Vagina (tissue), 2 donors: ENCODE data around the gene APLF.

Experiments
- POLR2A ChIP-seq, 2 donors: fragments of 450-650 bp; IDR thresholded peaks; one replicate each; pipeline ENCODE4 v1.6.1; 2017; ENCODE audit warnings: antibody characterized with exemption in 2 of 2, mild to moderate bottlenecking in 2 of 2, moderate library complexity in 2 of 2
- POLR2AphosphoS5 ChIP-seq, 2 donors: sonication (generic); formaldehyde crosslinking; IDR thresholded peaks; one replicate each; pipeline ENCODE4 v1.9.0; 2017; ENCODE audit warnings: antibody characterized with exemption in 2 of 2, mild to moderate bottlenecking in 2 of 2, low read depth in 1 of 2; ENCODE audit not compliant: insufficient read depth in 1 of 2
- TF ChIP-seq, protein P1 (sequence below), 3 experiments: fragments of 450-650 bp in 2 of 3; fragments of 200-600 bp in 1 of 3; sonication (generic) in 1 of 3; IDR thresholded peaks; one replicate each; pipeline ENCODE4 v1.5.1; 2017 to 2019; ENCODE audit warnings: antibody characterized with exemption in 3 of 3, mild to moderate bottlenecking in 2 of 3, moderate library complexity in 2 of 3

DNA sequence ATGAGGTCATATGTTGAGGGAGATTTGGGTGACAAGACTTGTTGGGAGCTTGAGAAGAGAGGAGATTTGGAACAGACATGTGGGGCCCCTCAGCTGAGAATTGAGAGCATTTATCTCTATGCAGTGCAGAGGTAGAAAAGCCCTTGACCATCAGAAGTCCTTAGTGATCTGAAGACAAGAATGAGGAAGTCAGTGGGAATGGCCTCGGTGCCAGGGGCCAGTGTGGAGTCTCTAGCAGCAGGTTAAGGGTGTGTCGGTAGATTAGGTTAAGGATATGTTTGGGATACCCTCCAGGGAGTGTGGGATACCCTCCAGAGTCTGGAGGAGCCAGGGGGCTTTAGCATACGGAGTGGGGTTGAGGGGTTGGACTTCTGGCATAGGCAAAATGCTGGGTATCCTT lies 41.9 kb upstream of the APLF start:
- TF ChIP-seq, protein P1, sequence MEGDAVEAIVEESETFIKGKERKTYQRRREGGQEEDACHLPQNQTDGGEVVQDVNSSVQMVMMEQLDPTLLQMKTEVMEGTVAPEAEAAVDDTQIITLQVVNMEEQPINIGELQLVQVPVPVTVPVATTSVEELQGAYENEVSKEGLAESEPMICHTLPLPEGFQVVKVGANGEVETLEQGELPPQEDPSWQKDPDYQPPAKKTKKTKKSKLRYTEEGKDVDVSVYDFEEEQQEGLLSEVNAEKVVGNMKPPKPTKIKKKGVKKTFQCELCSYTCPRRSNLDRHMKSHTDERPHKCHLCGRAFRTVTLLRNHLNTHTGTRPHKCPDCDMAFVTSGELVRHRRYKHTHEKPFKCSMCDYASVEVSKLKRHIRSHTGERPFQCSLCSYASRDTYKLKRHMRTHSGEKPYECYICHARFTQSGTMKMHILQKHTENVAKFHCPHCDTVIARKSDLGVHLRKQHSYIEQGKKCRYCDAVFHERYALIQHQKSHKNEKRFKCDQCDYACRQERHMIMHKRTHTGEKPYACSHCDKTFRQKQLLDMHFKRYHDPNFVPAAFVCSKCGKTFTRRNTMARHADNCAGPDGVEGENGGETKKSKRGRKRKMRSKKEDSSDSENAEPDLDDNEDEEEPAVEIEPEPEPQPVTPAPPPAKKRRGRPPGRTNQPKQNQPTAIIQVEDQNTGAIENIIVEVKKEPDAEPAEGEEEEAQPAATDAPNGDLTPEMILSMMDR (IDR thresholded peaks at IDR 0.05): no peak
- TF ChIP-seq POLR2A (IDR thresholded peaks at IDR 0.05): no peak
- no peak for TF ChIP-seq POLR2AphosphoS5 (IDR thresholded peaks at IDR 0.05; ENCODE audit: insufficient read depth in 1 of 2, low read depth in 1 of 2)
